SK-N-SH (cell line): ENCODE results near the gene FADS2. TPM values are rescaled to one million over a fixed set of nuclear protein-coding genes. Genes with fewer than 3 reads are reported as not detected.

ENCODE experiments used
- CTCF ChIA-PET: fragments of 300-600, 350-600 bp; formaldehyde crosslinking; extraction: SDS; loops from one replicate; lab custom pipeline; 2021; lab: Yijun Ruan, JAX
- POLR2A ChIA-PET: fragments of 350-600 bp; sonication (Branson Sonifier 250); formaldehyde crosslinking; extraction: SDS; loops from one replicate; lab custom pipeline; 2020; ENCODE audit warnings: antibody characterized with exemption, inconsistent platforms; lab: Yijun Ruan, JAX
- DNase-seq: peaks from one replicate; pipeline ENCODE4 v3.0.0; 2012
- H2AFZ ChIP-seq: fragments of 200-600 bp; sonication (generic); 2 replicates; pipeline ENCODE4 v1.8.1; 2016; ENCODE audit warnings: antibody characterized with exemption, mild to moderate bottlenecking, low read depth
- H3F3A ChIP-seq: fragments of 200-600 bp; sonication (generic); replicated peaks from 2 replicates; pipeline ENCODE3; 2016; ENCODE audit warnings: antibody characterized with exemption, mild to moderate bottlenecking; ENCODE audit not compliant: insufficient read depth
- H3K27ac ChIP-seq, 2 experiments: fragments of 200-500 bp in 1 of 2; fragments of 200-600 bp in 1 of 2; sonication (Bioruptor generic) in 1 of 2; sonication (generic), shearing (Covaris generic) in 1 of 2; 2 replicates each; pipeline versions ENCODE4 v1.5.1 to v1.6.1; 2014 to 2016; ENCODE audit warnings: low read depth in 2 of 2, inconsistent platforms in 1 of 2, low read length in 1 of 2, mild to moderate bottlenecking in 1 of 2, mixed read lengths in 1 of 2
- H3K27me3 ChIP-seq: fragments of 200-600 bp; sonication (generic), shearing (Covaris generic); 2 replicates; pipeline ENCODE4 v1.6.1; 2016; ENCODE audit warnings: mixed run types; ENCODE audit not compliant: insufficient read depth
- H3K36me3 ChIP-seq, 2 experiments: fragments of 200-500 bp in 1 of 2; fragments of 200-600 bp in 1 of 2; sonication (Bioruptor generic) in 1 of 2; sonication (generic) in 1 of 2; replicated peaks in 1 of 2; 2 replicates each; pipeline versions ENCODE3 to v1.5.1; 2014 to 2016; ENCODE audit warnings: low read length in 1 of 2, mild to moderate bottlenecking in 1 of 2; ENCODE audit not compliant: insufficient read depth in 2 of 2, control insufficient read depth in 1 of 2
- H3K4me1 ChIP-seq, 2 experiments: fragments of 200-500 bp in 1 of 2; fragments of 200-600 bp in 1 of 2; sonication (Bioruptor generic) in 1 of 2; sonication (generic), shearing (Covaris generic) in 1 of 2; 2 replicates each; pipeline versions ENCODE4 v1.5.1 to v1.6.1; 2014 to 2016; ENCODE audit warnings: low read depth in 1 of 2, low read length in 1 of 2, mixed run types in 1 of 2; ENCODE audit not compliant: insufficient read depth in 2 of 2, control insufficient read depth in 1 of 2
- H3K4me2 ChIP-seq: fragments of 200-600 bp; sonication (generic), shearing (Covaris generic); 2 replicates; pipeline ENCODE4 v1.6.1; 2017; ENCODE audit warnings: mixed run types
- H3K4me3 ChIP-seq, 2 experiments: fragments of 200-500 bp in 1 of 2; fragments of 200-600 bp in 1 of 2; sonication (Bioruptor generic) in 1 of 2; sonication (generic), shearing (Covaris generic) in 1 of 2; 2 replicates each; pipeline versions ENCODE4 v1.5.1 to v1.8.1; 2014 to 2016; ENCODE audit warnings: low read depth in 2 of 2, inconsistent platforms in 1 of 2, low read length in 1 of 2, mild to moderate bottlenecking in 1 of 2, mixed read lengths in 1 of 2, moderate library complexity in 1 of 2
- H3K79me2 ChIP-seq: fragments of 200-600 bp; sonication (generic); 2 replicates; pipeline ENCODE4 v1.8.1; 2017; ENCODE audit warnings: mild to moderate bottlenecking; ENCODE audit not compliant: insufficient read depth
- H3K9ac ChIP-seq: fragments of 200-600 bp; sonication (generic); 2 replicates; pipeline ENCODE4 v1.6.1; 2017; ENCODE audit warnings: mixed run types
- H3K9me2 ChIP-seq: fragments of 200-600 bp; sonication (generic); 2 replicates; pipeline ENCODE4 v1.6.1; 2017; ENCODE audit warnings: mixed run types
- H3K9me3 ChIP-seq: fragments of 200-600 bp; sonication (generic); 2 replicates; pipeline ENCODE4 v1.6.1; 2017; ENCODE audit warnings: mixed run types, mild to moderate bottlenecking, moderate library complexity
- H4K20me1 ChIP-seq: fragments of 200-600 bp; sonication (generic); 2 replicates; pipeline ENCODE4 v1.6.1; 2017; ENCODE audit warnings: mild to moderate bottlenecking, mixed run types; ENCODE audit not compliant: insufficient read depth
- EZH2phosphoT487 ChIP-seq: fragments of 200-600 bp; sonication (generic); IDR thresholded peaks from 2 replicates; pipeline ENCODE4 v1.6.1; 2017; ENCODE audit warnings: low read depth, mixed run types, mild to moderate bottlenecking, antibody characterized with exemption, moderate library complexity, borderline replicate concordance
- FOSL2 ChIP-seq: IDR thresholded peaks from 2 replicates; pipeline ENCODE4 v1.4.0; 2012; ENCODE audit warnings: low read depth, mild to moderate bottlenecking, moderate library complexity, borderline replicate concordance
- GATA2 ChIP-seq: sonication (generic); formaldehyde crosslinking; IDR thresholded peaks from 2 replicates; pipeline ENCODE4 v1.5.0; 2020; ENCODE audit warnings: mild to moderate bottlenecking, missing genetic modification reagents
- JUND ChIP-seq: IDR thresholded peaks from 2 replicates; pipeline ENCODE4 v1.4.0; 2012
- MEF2A ChIP-seq: IDR thresholded peaks from 2 replicates; pipeline ENCODE4 v1.4.0; 2012; ENCODE audit warnings: low read depth, borderline replicate concordance
- NRF1 ChIP-seq: IDR thresholded peaks from 2 replicates; pipeline ENCODE4 v1.6.1; 2012; ENCODE audit warnings: low read depth, mild to moderate bottlenecking, low read length
- RCOR1 ChIP-seq: fragments of 150-350 bp; IDR thresholded peaks from 2 replicates; pipeline ENCODE4 v1.6.1; 2017; ENCODE audit warnings: antibody characterized with exemption, low read length
- RFX5 ChIP-seq: IDR thresholded peaks from 2 replicates; pipeline ENCODE4 v1.6.1; 2012; ENCODE audit warnings: mild to moderate bottlenecking, improper control_type of control experiment, low read length
- SIN3A ChIP-seq: IDR thresholded peaks from 2 replicates; pipeline ENCODE4 v1.6.1; 2012; ENCODE audit warnings: low read depth, mild to moderate bottlenecking, low read length, moderate library complexity, borderline replicate concordance
- SMC3 ChIP-seq: IDR thresholded peaks from 2 replicates; pipeline ENCODE4 v1.6.1; 2012; ENCODE audit warnings: low read depth, low read length, improper control_type of control experiment
- TCF12 ChIP-seq: IDR thresholded peaks from 2 replicates; pipeline ENCODE4 v1.4.0; 2012
- YY1 ChIP-seq: IDR thresholded peaks from 2 replicates; pipeline ENCODE4 v1.4.0; 2012; ENCODE audit warnings: low read depth, mild to moderate bottlenecking
- WGBS: methylation state at CpG from one replicate; pipeline ENCODE4 v1.1.6; 2017; ENCODE audit warnings: low lambda C conversion rate; 5-methylcytosine and 5-hydroxymethylcytosine counted together
- polyA plus RNA-seq, 3 experiments: library from polyadenylated mRNA; depleted of rRNA; stranded (reverse); fragments of >200 nt; gene quantifications; 2 replicates each; pipeline ENCODE4 v1.2.3, GENCODE V29; 2012
- TF ChIP-seq, protein P1 (sequence below): IDR thresholded peaks from 2 replicates; pipeline ENCODE4; 2012
- TF ChIP-seq, protein P2 (sequence below): IDR thresholded peaks from 2 replicates; pipeline ENCODE4 v1.4.0; 2012; ENCODE audit warnings: low read depth, borderline replicate concordance
- TF ChIP-seq, protein P3 (sequence below): IDR thresholded peaks from 2 replicates; pipeline ENCODE4 v1.4.0; 2012; ENCODE audit warnings: low read depth, borderline replicate concordance
- TF ChIP-seq, protein P4 (sequence below): fragments of 150-350 bp; IDR thresholded peaks from 2 replicates; pipeline ENCODE4 v1.6.1; 2017; ENCODE audit warnings: antibody characterized with exemption, low read length, low read depth, borderline replicate concordance
- TF ChIP-seq, protein P5 (sequence below): IDR thresholded peaks from 2 replicates; pipeline ENCODE4 v1.4.0; 2012; ENCODE audit warnings: low read depth
- TF ChIP-seq, protein P6 (sequence below): IDR thresholded peaks from 2 replicates; pipeline ENCODE4 v1.6.1; 2012; ENCODE audit warnings: mild to moderate bottlenecking, low read depth, low read length, moderate library complexity

Gene FADS2
- polyA plus RNA-seq, 1 of the 3 experiments (the other 2 are of a cell fraction), result 67.8 TPM

DNA sequence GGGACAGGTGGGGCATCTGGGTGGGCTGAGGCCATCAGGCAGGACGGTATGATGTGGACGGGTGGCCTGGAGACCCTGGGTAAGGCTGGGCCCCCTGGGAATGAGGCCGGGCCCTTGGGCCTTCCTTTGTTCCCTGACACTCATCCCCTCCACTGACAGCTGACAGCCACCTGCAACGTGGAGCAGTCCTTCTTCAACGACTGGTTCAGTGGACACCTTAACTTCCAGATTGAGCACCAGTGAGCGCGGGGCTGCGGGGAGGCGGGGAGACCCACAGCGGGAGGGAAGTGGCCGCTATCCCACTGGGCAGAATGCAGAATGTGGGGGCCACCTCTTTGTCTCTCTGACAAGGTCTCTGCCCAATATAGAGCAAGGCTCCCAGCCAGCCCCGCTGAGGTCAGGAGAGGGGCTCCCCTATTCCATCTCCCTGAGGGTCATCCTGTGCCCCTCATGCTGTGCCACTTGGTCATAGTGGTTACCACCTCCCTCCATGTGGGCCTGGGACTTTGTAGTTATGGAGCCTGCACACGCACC, 35.5 kb downstream of the FADS2 start (continued):
- TF ChIP-seq, protein P1, sequence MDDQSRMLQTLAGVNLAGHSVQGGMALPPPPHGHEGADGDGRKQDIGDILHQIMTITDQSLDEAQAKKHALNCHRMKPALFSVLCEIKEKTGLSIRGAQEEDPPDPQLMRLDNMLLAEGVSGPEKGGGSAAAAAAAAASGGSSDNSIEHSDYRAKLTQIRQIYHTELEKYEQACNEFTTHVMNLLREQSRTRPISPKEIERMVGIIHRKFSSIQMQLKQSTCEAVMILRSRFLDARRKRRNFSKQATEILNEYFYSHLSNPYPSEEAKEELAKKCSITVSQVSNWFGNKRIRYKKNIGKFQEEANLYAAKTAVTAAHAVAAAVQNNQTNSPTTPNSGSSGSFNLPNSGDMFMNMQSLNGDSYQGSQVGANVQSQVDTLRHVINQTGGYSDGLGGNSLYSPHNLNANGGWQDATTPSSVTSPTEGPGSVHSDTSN, result no peak
- no peak for TF ChIP-seq YY1
- TF ChIP-seq RCOR1, result no peak
- TF ChIP-seq, protein P2, sequence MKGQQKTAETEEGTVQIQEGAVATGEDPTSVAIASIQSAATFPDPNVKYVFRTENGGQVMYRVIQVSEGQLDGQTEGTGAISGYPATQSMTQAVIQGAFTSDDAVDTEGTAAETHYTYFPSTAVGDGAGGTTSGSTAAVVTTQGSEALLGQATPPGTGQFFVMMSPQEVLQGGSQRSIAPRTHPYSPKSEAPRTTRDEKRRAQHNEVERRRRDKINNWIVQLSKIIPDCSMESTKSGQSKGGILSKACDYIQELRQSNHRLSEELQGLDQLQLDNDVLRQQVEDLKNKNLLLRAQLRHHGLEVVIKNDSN, result no peak
- TF ChIP-seq, protein P3, sequence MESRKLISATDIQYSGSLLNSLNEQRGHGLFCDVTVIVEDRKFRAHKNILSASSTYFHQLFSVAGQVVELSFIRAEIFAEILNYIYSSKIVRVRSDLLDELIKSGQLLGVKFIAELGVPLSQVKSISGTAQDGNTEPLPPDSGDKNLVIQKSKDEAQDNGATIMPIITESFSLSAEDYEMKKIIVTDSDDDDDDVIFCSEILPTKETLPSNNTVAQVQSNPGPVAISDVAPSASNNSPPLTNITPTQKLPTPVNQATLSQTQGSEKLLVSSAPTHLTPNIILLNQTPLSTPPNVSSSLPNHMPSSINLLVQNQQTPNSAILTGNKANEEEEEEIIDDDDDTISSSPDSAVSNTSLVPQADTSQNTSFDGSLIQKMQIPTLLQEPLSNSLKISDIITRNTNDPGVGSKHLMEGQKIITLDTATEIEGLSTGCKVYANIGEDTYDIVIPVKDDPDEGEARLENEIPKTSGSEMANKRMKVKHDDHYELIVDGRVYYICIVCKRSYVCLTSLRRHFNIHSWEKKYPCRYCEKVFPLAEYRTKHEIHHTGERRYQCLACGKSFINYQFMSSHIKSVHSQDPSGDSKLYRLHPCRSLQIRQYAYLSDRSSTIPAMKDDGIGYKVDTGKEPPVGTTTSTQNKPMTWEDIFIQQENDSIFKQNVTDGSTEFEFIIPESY, result no peak
- no peak for TF ChIP-seq SMC3
- TF ChIP-seq RFX5, result no peak
- TF ChIP-seq, protein P4, sequence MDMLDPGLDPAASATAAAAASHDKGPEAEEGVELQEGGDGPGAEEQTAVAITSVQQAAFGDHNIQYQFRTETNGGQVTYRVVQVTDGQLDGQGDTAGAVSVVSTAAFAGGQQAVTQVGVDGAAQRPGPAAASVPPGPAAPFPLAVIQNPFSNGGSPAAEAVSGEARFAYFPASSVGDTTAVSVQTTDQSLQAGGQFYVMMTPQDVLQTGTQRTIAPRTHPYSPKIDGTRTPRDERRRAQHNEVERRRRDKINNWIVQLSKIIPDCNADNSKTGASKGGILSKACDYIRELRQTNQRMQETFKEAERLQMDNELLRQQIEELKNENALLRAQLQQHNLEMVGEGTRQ, result no peak

DNA sequence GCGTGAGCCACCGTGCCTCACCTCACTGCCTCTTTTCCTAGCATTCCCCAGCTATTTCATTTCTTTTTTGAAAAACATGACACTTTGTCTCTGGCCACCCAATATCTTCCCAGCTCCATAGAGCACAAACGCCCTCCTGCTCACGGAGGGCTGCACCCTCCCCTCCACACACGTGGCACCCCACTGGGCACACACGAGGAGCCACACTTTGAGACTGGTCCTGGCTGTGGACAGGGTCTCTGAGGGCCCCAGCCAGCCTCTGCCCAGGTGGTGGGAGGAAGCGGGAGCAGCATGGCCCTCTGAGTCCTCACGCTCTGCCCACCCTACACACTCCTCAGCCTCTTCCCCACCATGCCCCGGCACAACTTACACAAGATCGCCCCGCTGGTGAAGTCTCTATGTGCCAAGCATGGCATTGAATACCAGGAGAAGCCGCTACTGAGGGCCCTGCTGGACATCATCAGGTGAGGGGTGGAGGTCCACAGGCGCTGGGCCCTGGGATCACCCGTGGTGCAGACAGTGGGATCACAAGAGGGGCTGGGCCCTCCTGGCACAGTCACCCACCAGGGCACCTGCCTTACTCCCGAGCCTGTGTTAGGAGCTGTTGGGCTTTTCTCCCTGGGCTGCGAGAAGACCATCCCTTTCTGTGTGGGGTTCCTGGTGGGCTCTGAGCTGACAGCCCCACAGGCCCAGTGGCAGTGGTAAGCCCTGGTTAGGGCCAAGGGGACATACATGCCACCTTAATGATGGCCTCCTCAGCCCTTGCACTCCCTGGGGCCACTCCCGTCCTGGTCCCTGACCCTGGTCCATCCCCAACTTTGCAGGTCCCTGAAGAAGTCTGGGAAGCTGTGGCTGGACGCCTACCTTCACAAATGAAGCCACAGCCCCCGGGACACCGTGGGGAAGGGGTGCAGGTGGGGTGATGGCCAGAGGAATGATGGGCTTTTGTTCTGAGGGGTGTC, 37.0 kb downstream of the FADS2 start:
- DNase-seq, result no peak
- CTCF ChIA-PET, result interaction anchor here (0.8 to 10.6 kb wide), 5 partner anchors 11 to 217 kb away, joined by 3 to 91 read pairs (median 6); no protein-coding TSS in a partner anchor
- WGBS, result 97% methylated on average over 13 of the region's 20 CpGs
- TF ChIP-seq TCF12, result no peak
- TF ChIP-seq JUND, result no peak
- TF ChIP-seq NRF1, result no peak
- no peak for TF ChIP-seq EZH2phosphoT487
- no peak for TF ChIP-seq SIN3A
- TF ChIP-seq, protein P5, sequence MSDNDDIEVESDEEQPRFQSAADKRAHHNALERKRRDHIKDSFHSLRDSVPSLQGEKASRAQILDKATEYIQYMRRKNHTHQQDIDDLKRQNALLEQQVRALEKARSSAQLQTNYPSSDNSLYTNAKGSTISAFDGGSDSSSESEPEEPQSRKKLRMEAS, result no peak
- TF ChIP-seq, protein P1, result no peak
- TF ChIP-seq FOSL2, result no peak
- TF ChIP-seq RFX5, result no peak
- TF ChIP-seq, protein P6, sequence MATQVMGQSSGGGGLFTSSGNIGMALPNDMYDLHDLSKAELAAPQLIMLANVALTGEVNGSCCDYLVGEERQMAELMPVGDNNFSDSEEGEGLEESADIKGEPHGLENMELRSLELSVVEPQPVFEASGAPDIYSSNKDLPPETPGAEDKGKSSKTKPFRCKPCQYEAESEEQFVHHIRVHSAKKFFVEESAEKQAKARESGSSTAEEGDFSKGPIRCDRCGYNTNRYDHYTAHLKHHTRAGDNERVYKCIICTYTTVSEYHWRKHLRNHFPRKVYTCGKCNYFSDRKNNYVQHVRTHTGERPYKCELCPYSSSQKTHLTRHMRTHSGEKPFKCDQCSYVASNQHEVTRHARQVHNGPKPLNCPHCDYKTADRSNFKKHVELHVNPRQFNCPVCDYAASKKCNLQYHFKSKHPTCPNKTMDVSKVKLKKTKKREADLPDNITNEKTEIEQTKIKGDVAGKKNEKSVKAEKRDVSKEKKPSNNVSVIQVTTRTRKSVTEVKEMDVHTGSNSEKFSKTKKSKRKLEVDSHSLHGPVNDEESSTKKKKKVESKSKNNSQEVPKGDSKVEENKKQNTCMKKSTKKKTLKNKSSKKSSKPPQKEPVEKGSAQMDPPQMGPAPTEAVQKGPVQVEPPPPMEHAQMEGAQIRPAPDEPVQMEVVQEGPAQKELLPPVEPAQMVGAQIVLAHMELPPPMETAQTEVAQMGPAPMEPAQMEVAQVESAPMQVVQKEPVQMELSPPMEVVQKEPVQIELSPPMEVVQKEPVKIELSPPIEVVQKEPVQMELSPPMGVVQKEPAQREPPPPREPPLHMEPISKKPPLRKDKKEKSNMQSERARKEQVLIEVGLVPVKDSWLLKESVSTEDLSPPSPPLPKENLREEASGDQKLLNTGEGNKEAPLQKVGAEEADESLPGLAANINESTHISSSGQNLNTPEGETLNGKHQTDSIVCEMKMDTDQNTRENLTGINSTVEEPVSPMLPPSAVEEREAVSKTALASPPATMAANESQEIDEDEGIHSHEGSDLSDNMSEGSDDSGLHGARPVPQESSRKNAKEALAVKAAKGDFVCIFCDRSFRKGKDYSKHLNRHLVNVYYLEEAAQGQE, result no peak
- TF ChIP-seq GATA2 (CRISPR knock-in tag), result no peak
- TF ChIP-seq MEF2A, result no peak

More for the DNA sequence above, 37.0 kb downstream of the FADS2 start:
- H3K9me2 ChIP-seq, result no peaks in the 10 kb centered on the region
- POLR2A ChIA-PET, result interaction anchor here (0.6 kb wide), 1 partner anchor 50 kb away, joined by 3 read pairs; no protein-coding TSS in a partner anchor
- no peaks in the 10 kb centered on the region for H4K20me1 ChIP-seq
- no peak overlapping the region; a peak in 1 of 4 replicates for H3K27ac ChIP-seq
- H3K27me3 ChIP-seq, result no peaks in the 10 kb centered on the region
- H3K36me3 ChIP-seq, result peaks cover 0 to 15% of the 10 kb centered on the region in 2 experiments
- no peak overlapping the region for H2AFZ ChIP-seq
- no peaks in the 10 kb centered on the region for H3K79me2 ChIP-seq
- H3F3A ChIP-seq, result no peaks in the 10 kb centered on the region
- no peak overlapping the region for H3K9ac ChIP-seq
- no peaks in the 10 kb centered on the region for H3K9me3 ChIP-seq
- no peak overlapping the region for H3K4me2 ChIP-seq
- no peak overlapping the region for H3K4me3 ChIP-seq
- peaks cover 0 to 4% of the 10 kb centered on the region in 2 experiments; a peak in 1 of 4 replicates for H3K4me1 ChIP-seq
